Fibroblast of peridontal ligament (primary cell): Measurements from ENCODE around the gene EEF2K.
"Not testable (repeated sequence)": the region's sequence is repeated elsewhere in the genome, so short reads cannot be mapped to it uniquely, and the experiment has no call there.

Source experiments
- DNase-seq: peaks from one replicate; pipeline ENCODE4 v3.0.0-alpha.2; 2010; ENCODE audit errors: extremely low read depth

Gene EEF2K

GRCh38 chr16:22206013-22206841, at the start of gene EEF2K:
Gene EEF2K, plus strand, starts transcription at chr16:22206278. Its CDS starts 19,452 bp downstream, at chr16:22225730.
- peak; percentile 91 for DNase-seq

- no peak for DNase-seq
These were observed 44.7 kb upstream of the EEF2K start for GRCh38 chr16:22161401-22161800.

- DNase-seq, result no peak
These were observed 44.0 kb upstream of the EEF2K start, which contains the start of gene SDR42E2 for GRCh38 chr16:22161999-22162655. Gene SDR42E2, plus strand, starts transcription at chr16:22162506. Its CDS starts 3,077 bp downstream, at chr16:22165583.

- no peak for DNase-seq
These were observed 43.4 kb upstream of the EEF2K start for GRCh38 chr16:22162656-22163009.

- no peak for DNase-seq
These were observed 42.3 kb upstream of the EEF2K start for GRCh38 chr16:22163806-22164205.

- DNase-seq, result no peak
These were observed 41.6 kb upstream of the EEF2K start for GRCh38 chr16:22164482-22164881.

- no peak for DNase-seq
These were observed 40.4 kb upstream of the EEF2K start for GRCh38 chr16:22165508-22166285.

- no peak for DNase-seq
These were observed 34.1 kb upstream of the EEF2K start for GRCh38 chr16:22171953-22172352.

GRCh38 chr16:22172642-22173041, 33.4 kb upstream of the EEF2K start:
- DNase-seq, result not testable (repeated sequence)

GRCh38 chr16:22174642-22175041, 31.4 kb upstream of the EEF2K start:
- no peak for DNase-seq

GRCh38 chr16:22177968-22178930, 27.8 kb upstream of the EEF2K start:
- no peak for DNase-seq

GRCh38 chr16:22181426-22181825, 24.7 kb upstream of the EEF2K start:
- DNase-seq, result no peak

- no peak for DNase-seq
These were observed 24.2 kb upstream of the EEF2K start for GRCh38 chr16:22181843-22182242.

- no peak for DNase-seq
These were observed 22.7 kb upstream of the EEF2K start for GRCh38 chr16:22183335-22183734.

- DNase-seq, result no peak
These were observed 22.0 kb upstream of the EEF2K start for GRCh38 chr16:22183901-22184614.

GRCh38 chr16:22184615-22184968, 21.5 kb upstream of the EEF2K start:
- no peak for DNase-seq

- no peak for DNase-seq
These were observed 19.6 kb upstream of the EEF2K start for GRCh38 chr16:22186517-22186916.

GRCh38 chr16:22188267-22188594, 17.8 kb upstream of the EEF2K start:
- DNase-seq, result no peak

GRCh38 chr16:22188595-22189442, 17.3 kb upstream of the EEF2K start:
- DNase-seq, result peak; percentile 97
